ENCODE data around the gene ZSCAN10. TPM values are rescaled to one million over a fixed set of nuclear protein-coding genes. Genes with fewer than 3 reads are reported as not detected.

ZSCAN10 gene
- total and polyA plus RNA-seq, 2 of the 13 experiments (the other 11 are each of a cell fraction or from before 2014, with no cell fraction given): not detected

DNA sequence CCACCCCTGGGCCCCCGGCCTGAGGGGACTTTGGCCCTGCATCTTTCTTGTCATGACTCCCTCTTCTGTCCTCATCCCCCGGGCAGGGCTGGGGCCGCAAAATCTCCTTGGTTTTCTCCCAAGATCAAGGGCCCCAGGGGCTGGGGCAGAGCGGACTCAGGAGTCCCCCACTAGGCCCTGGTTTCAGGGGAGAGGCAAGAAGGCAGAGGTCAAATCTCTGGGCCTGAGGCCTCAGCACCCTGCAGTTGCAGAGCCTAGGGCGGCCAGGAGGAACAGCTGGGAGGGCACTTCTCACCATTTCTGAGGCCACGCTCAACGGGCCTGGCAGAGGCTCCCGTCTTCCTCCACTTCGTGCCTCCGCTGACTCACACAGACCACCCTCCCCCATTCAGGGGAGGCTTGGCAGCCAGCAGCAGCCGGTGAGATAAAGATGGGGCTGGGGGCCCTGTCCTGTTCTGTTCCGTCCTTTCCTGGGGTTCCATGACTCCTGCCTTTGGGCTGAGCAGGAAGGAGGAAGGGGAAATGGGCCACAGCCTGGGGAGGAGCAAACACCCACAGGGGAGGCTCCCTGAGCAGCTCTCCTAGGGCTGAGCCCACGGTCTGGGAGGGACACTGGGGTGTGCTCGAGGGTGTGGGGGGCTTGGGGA, 12.4 kb downstream of the ZSCAN10 start (continued):
- TF ChIP-seq, protein P1, sequence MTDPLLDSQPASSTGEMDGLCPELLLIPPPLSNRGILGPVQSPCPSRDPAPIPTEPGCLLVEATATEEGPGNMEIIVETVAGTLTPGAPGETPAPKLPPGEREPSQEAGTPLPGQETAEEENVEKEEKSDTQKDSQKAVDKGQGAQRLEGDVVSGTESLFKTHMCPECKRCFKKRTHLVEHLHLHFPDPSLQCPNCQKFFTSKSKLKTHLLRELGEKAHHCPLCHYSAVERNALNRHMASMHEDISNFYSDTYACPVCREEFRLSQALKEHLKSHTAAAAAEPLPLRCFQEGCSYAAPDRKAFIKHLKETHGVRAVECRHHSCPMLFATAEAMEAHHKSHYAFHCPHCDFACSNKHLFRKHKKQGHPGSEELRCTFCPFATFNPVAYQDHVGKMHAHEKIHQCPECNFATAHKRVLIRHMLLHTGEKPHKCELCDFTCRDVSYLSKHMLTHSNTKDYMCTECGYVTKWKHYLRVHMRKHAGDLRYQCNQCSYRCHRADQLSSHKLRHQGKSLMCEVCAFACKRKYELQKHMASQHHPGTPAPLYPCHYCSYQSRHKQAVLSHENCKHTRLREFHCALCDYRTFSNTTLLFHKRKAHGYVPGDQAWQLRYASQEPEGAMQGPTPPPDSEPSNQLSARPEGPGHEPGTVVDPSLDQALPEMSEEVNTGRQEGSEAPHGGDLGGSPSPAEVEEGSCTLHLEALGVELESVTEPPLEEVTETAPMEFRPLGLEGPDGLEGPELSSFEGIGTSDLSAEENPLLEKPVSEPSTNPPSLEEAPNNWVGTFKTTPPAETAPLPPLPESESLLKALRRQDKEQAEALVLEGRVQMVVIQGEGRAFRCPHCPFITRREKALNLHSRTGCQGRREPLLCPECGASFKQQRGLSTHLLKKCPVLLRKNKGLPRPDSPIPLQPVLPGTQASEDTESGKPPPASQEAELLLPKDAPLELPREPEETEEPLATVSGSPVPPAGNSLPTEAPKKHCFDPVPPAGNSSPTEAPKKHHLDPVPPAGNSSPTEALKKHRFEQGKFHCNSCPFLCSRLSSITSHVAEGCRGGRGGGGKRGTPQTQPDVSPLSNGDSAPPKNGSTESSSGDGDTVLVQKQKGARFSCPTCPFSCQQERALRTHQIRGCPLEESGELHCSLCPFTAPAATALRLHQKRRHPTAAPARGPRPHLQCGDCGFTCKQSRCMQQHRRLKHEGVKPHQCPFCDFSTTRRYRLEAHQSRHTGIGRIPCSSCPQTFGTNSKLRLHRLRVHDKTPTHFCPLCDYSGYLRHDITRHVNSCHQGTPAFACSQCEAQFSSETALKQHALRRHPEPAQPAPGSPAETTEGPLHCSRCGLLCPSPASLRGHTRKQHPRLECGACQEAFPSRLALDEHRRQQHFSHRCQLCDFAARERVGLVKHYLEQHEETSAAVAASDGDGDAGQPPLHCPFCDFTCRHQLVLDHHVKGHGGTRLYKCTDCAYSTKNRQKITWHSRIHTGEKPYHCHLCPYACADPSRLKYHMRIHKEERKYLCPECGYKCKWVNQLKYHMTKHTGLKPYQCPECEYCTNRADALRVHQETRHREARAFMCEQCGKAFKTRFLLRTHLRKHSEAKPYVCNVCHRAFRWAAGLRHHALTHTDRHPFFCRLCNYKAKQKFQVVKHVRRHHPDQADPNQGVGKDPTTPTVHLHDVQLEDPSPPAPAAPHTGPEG (CRISPR knock-in tag; IDR thresholded peaks at IDR 0.05): no peak
- no peak for TF ChIP-seq SP5 (CRISPR knock-in tag; IDR thresholded peaks at IDR 0.05; ENCODE audit: borderline replicate concordance, low read depth)
- no peak for TF ChIP-seq FOXK1 (CRISPR knock-in tag; IDR thresholded peaks at IDR 0.05; ENCODE audit: borderline replicate concordance, low read depth)
- TF ChIP-seq, protein P2, sequence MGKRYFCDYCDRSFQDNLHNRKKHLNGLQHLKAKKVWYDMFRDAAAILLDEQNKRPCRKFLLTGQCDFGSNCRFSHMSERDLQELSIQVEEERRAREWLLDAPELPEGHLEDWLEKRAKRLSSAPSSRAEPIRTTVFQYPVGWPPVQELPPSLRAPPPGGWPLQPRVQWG (CRISPR knock-in tag; IDR thresholded peaks at IDR 0.05; ENCODE audit: borderline replicate concordance, low read depth): no peak
- TF ChIP-seq GABPA (IDR thresholded peaks at IDR 0.05; ENCODE audit: low read depth, low read length): no peak
- peak; percentile 61; the same call in 1 of the 2 replicates for TF ChIP-seq GABPA (CRISPR knock-in tag; IDR thresholded peaks at IDR 0.05; ENCODE audit: low read depth)
- TF ChIP-seq HNRNPH1 (optimal IDR thresholded peaks at IDR 0.05; ENCODE audit: low read depth, low read length): no peak
- TF ChIP-seq MIXL1 (CRISPR knock-in tag; IDR thresholded peaks at IDR 0.05): no peak
- no peak for TF ChIP-seq ZNF451 (CRISPR knock-in tag; IDR thresholded peaks at IDR 0.05)
- TF ChIP-seq, protein P3, sequence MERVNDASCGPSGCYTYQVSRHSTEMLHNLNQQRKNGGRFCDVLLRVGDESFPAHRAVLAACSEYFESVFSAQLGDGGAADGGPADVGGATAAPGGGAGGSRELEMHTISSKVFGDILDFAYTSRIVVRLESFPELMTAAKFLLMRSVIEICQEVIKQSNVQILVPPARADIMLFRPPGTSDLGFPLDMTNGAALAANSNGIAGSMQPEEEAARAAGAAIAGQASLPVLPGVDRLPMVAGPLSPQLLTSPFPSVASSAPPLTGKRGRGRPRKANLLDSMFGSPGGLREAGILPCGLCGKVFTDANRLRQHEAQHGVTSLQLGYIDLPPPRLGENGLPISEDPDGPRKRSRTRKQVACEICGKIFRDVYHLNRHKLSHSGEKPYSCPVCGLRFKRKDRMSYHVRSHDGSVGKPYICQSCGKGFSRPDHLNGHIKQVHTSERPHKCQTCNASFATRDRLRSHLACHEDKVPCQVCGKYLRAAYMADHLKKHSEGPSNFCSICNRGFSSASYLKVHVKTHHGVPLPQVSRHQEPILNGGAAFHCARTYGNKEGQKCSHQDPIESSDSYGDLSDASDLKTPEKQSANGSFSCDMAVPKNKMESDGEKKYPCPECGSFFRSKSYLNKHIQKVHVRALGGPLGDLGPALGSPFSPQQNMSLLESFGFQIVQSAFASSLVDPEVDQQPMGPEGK (CRISPR knock-in tag; IDR thresholded peaks at IDR 0.05): peak; percentile 83
- TF ChIP-seq, protein P4, sequence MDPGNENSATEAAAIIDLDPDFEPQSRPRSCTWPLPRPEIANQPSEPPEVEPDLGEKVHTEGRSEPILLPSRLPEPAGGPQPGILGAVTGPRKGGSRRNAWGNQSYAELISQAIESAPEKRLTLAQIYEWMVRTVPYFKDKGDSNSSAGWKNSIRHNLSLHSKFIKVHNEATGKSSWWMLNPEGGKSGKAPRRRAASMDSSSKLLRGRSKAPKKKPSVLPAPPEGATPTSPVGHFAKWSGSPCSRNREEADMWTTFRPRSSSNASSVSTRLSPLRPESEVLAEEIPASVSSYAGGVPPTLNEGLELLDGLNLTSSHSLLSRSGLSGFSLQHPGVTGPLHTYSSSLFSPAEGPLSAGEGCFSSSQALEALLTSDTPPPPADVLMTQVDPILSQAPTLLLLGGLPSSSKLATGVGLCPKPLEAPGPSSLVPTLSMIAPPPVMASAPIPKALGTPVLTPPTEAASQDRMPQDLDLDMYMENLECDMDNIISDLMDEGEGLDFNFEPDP (CRISPR knock-in tag; conservative IDR thresholded peaks at IDR 0.05): no peak
- TF ChIP-seq HDAC1 (CRISPR knock-in tag; IDR thresholded peaks at IDR 0.05): no peak; the same call in 1 of the 2 replicates
- TF ChIP-seq, protein P5, sequence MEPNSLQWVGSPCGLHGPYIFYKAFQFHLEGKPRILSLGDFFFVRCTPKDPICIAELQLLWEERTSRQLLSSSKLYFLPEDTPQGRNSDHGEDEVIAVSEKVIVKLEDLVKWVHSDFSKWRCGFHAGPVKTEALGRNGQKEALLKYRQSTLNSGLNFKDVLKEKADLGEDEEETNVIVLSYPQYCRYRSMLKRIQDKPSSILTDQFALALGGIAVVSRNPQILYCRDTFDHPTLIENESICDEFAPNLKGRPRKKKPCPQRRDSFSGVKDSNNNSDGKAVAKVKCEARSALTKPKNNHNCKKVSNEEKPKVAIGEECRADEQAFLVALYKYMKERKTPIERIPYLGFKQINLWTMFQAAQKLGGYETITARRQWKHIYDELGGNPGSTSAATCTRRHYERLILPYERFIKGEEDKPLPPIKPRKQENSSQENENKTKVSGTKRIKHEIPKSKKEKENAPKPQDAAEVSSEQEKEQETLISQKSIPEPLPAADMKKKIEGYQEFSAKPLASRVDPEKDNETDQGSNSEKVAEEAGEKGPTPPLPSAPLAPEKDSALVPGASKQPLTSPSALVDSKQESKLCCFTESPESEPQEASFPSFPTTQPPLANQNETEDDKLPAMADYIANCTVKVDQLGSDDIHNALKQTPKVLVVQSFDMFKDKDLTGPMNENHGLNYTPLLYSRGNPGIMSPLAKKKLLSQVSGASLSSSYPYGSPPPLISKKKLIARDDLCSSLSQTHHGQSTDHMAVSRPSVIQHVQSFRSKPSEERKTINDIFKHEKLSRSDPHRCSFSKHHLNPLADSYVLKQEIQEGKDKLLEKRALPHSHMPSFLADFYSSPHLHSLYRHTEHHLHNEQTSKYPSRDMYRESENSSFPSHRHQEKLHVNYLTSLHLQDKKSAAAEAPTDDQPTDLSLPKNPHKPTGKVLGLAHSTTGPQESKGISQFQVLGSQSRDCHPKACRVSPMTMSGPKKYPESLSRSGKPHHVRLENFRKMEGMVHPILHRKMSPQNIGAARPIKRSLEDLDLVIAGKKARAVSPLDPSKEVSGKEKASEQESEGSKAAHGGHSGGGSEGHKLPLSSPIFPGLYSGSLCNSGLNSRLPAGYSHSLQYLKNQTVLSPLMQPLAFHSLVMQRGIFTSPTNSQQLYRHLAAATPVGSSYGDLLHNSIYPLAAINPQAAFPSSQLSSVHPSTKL (CRISPR knock-in tag; IDR thresholded peaks at IDR 0.05): no peak; the same call in none of the 2 replicates
- TF ChIP-seq, protein P6, sequence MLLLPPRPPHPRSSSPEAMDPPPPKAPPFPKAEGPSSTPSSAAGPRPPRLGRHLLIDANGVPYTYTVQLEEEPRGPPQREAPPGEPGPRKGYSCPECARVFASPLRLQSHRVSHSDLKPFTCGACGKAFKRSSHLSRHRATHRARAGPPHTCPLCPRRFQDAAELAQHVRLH (CRISPR knock-in tag; IDR thresholded peaks at IDR 0.05; ENCODE audit: borderline replicate concordance, low read depth): no peak
- TF ChIP-seq ASH2L (IDR thresholded peaks at IDR 0.05; ENCODE audit: insufficient read length, low read depth, low read length): peak; percentile 79
